Stimulated activated CD4-positive, alpha-beta T cell treated with anti-CD3 and anti-CD28 coated beads, TNF-alpha, amount 100 ng/mL, for 1 hour (primary cell): Measurements from ENCODE around the gene OGDH.
"Not testable (repeated sequence)": the region's sequence is repeated elsewhere in the genome, so short reads cannot be mapped to it uniquely, and the experiment has no call there.

Experiments
- DNase-seq, 3 donors: peaks; one replicate each; pipeline ENCODE4 v3.0.0-alpha.2; 2020; ENCODE audit warnings: low read depth in 3 of 3, low spot score in 1 of 3

Gene OGDH

GRCh38 chr7:44580945-44581878 lies 25.2 kb upstream of the OGDH start:
- DNase-seq: no peak

DNA sequence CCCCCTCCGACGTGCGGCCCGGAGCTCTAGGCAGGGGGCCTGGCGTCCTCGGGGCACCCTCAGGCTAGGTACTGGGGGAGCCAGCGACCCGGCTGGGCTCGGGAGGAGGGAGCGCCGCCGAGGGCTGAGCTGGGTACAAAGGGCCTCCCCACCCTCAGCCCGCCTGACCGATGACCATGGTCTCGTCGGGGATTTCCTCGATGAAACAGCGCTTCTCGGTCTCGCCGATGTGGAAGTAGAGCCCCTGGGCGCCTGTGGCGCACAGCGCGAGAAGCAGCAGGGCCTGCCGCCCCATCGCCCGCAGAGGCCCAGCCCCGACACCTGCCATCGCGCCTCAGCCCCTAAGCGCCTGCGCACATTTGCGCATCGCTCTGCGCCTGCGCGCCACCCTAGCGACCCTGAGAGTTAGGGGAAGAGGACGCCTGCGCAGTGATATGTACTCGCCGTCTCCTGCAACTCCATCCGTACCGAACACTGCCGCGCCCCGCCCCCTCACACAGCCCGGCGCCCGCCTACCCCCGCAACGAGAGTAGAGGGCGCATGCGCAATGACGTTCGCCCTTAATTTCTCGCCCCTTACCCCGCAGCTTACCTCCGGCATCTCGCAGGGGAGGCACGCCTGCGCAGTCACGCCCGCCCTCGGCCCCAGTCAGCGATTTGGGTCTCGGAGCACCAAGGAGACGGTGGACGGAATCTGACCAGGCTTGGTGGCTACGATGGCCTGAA lies 24.4 kb upstream of the OGDH start, which contains the start of gene TMED4:
Gene TMED4 (minus strand): TSS at position 353 of the 725 bp plus-strand sequence. CDS start 25 bp downstream, at position 328.
- DNase-seq: peak; percentile 100

GRCh38 chr7:44583146-44583865 lies 23.1 kb upstream of the OGDH start:
- no peak for DNase-seq

GRCh38 chr7:44587843-44588711 lies 18.4 kb upstream of the OGDH start:
- DNase-seq: peak in 1 of 3 donors; percentile 37

- no peak for DNase-seq
These were observed 15.5 kb upstream of the OGDH start for GRCh38 chr7:44590910-44591309.

- DNase-seq: no peak
These were observed 10.3 kb upstream of the OGDH start for GRCh38 chr7:44595934-44596635.

DNA sequence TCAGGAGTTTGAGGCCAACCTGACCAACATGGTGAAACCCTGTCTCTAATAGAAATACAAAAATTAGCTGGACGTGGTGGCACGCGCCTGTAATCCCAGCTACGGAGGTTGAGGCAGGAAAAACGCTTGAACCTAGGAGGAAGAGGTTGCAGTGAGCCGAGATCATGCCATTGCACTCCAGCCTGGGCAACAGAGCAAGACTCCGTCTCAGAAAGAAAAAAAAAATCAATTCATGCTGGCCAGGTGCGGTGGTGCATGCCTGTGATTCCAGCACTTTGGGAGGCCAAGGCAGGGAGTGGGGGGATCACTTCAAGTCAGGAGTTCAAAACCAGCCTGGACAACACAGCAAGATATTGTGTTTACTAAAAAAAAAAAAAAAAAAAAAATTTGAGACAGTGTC lies 9.2 kb upstream of the OGDH start:
- DNase-seq: not testable (repeated sequence)

DNA sequence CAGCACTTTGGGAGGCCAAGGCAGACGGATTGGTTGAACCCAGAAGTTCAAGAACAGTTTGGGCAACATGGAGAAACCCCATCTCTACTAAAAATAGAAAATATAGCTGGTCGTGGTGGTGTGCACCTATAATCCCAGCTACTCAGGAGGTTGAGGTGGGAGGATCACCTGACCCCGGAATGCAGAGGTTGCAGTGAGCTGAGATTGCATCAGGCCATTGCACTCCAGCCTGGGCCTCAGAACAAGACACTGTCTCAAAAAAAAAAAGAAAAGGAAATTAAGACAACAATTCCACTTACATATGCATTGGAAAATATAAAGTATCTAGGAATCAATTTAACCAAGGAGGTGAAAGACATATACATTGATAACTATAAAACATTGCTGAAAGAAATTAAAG lies 7.2 kb upstream of the OGDH start:
- DNase-seq: no peak

GRCh38 chr7:44602576-44602910 lies 3.9 kb upstream of the OGDH start:
- no peak for DNase-seq

GRCh38 chr7:44603193-44603592 lies 3.2 kb upstream of the OGDH start:
- no peak for DNase-seq

- no peak for DNase-seq
These were observed 1.5 kb upstream of the OGDH start for GRCh38 chr7:44604941-44605340.

- no peak for DNase-seq
These were observed 978 bp downstream of the OGDH start for GRCh38 chr7:44607141-44608068.

DNA sequence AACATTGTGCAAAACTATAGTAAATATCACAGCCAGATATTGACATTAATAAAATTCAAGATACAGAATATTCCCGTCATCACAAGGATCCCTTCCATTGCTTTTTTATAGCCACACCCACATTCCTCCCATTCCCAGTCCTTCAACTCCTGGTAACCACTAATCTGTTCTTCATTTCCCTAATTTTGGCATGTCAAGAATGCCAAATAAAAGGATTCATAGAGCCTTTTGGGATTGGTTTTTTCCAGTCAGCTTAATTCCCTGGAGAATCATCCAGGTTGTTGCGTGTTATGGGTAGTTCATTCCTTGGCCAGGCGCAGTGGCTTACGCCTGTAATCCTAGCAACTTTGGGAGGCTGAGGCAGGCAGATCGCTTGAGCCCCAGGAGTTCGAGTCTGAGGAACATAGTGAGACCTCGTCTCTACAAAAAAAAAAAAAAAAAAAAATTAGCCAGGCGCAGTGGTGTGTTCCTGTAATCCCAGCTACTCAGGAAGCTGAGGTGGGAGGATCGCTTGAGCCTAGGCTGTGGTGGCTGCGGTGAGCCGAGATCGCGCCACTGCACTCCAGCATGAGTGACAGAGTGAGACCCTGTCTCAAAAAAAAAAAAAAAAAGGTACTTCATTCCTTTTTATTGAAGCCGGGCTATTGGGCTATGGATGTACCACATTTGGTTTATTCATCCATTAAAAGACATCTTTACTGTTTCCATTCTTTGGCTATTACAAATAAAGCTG lies 2.7 kb downstream of the OGDH start:
- no peak for DNase-seq

DNA sequence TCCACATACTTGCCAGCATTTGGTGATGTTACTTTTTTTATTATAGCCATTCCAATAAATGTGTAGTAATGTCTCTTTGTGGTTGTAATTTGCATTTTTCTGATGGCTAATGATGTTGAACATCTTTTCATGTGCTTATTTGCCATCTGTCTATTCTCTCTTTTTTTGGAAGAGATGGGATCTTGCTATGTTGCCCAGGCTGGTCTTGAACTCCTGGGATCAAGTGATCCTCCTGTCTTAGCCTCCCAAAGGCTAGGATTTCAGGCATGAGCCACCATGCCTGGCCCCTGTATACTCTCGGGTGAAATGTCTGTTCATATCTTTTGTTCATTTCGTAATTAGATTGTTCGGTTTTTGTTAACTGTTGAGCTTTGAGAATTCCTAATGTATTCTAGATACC lies 3.4 kb downstream of the OGDH start:
- DNase-seq: no peak

DNA sequence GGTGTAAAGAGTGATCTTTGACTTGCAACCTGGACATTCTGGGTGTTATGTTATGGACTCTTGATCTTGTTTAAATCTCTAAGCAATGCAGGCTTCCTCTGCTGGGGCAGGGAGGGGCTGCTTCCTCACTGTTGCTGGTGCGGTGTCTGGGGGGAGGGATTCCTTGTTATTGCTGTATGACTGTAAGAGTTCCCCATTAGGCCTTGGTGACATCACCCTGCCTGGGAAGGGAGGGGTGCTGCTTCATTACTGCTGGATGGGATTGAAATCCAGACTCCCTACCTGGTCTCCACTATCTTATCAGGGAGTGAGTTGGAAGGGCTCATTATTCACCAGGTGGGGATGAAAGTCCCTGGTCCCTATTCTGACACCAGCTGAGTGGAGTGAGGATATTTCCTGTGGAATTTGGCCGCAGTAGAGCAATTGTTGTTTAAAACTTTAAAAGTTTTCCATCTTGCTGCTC lies 8.8 kb downstream of the OGDH start:
- no peak for DNase-seq

DNA sequence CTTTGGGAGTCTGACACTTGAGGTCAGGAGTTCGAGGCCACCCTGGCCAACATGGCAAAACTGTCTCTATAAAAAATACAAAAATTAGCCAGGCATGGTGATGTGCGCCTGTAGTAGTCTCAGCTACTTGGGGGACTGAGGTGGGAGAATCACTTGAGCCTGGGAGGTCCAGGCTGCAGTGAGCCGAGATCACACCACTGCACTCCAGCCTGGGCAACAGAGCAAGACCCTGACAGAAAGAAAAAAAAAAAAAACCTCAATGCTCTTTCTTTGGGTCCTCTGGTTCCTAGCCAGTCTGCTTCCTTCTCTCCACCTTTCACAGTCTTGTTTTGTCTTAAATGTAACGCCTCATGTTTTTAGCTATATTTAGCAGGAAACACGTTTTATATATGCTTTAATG lies 9.4 kb downstream of the OGDH start:
- DNase-seq: no peak

DNA sequence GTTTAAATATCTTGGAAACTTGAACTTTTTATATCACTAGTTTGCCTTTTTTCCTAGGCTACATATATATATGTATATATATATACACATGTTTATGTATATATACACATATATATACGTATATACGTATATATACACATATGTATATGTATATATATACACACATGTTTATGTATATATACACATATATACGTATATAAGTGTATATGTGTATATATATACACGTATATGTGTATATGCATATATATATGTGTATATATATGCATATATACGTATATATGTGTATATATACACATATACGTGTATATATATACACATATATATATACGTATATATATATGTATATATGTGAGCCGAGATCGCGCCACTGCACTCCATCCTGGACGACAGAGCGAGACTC lies 10.1 kb downstream of the OGDH start:
- DNase-seq: no peak

- DNase-seq: no peak
These were observed 10.9 kb downstream of the OGDH start for GRCh38 chr7:44617225-44617890.
